SK-MEL-5 (cell line): ENCODE results near the gene TENM3. TPM values are rescaled to one million over a fixed set of nuclear protein-coding genes. Genes with fewer than 3 reads are reported as not detected.

Source experiments
- DNase-seq: peaks from one replicate; pipeline ENCODE4 v3.0.0-alpha.2; 2016; ENCODE audit warnings: low read depth, low spot score
- in situ Hi-C: cut with HindIII; loops from 2 replicates; pipeline ENCODE4 v1.10.0; 2016; ENCODE audit warnings: low sequenced_read_pairs, high pct_unique_total_duplicates, low pct_unique_long_range_greater_than_20kb
- small RNA-seq, 2 experiments: library from RNA; depleted of rRNA; stranded (forward); fragments of <200 nt; gene quantifications; one replicate each; pipeline ENCODE3, GENCODE V24; 2014
- total RNA-seq: library from RNA; depleted of rRNA; stranded (reverse); fragments of >200 nt; shearing (Covaris generic); gene quantifications from 2 replicates; pipeline ENCODE4 v1.2.3, GENCODE V29; 2014

TENM3 gene
- total RNA-seq, 1 experiment from 2014 or later: 38.1 TPM

- DNase-seq: no peak
Observed at GRCh38 chr4:182840108-182840507, 596.9 kb downstream of the TENM3 start.

GRCh38 chr4:182842104-182842600, 599.0 kb downstream of the TENM3 start:
- DNase-seq: no peak
- in situ Hi-C loops: no loop called here

More at GRCh38 chr4:182840108-182840507, 596.9 kb downstream of the TENM3 start:
- in situ Hi-C loops: no loop called here

- in situ Hi-C loops: no loop called here
- no peak for DNase-seq
Observed at GRCh38 chr4:182842759-182843390, 599.7 kb downstream of the TENM3 start.

GRCh38 chr4:182843808-182844325, 600.7 kb downstream of the TENM3 start:
- DNase-seq: no peak
- in situ Hi-C loops: no loop called here

- in situ Hi-C loops: no loop called here
Observed at GRCh38 chr4:182845618-182846017, 602.4 kb downstream of the TENM3 start.

GRCh38 chr4:182846036-182846435, 602.8 kb downstream of the TENM3 start:
- in situ Hi-C loops: no loop called here
- DNase-seq: no peak

More at GRCh38 chr4:182845618-182846017, 602.4 kb downstream of the TENM3 start:
- DNase-seq: no peak

GRCh38 chr4:182847576-182848450, 604.6 kb downstream of the TENM3 start:
- in situ Hi-C loops: no loop called here
- no peak for DNase-seq

- DNase-seq: no peak
- in situ Hi-C loops: no loop called here
Observed at GRCh38 chr4:182848685-182849084, 605.5 kb downstream of the TENM3 start.

Small RNA genes lying within 50 kb of the gene (small RNA-seq; reads per million reads assigned to genes)
- gene RN7SKP67 (0 reads per million in 2 experiments), gene RNU2-34P (0 to 0.43 reads per million in 2 experiments)
